GM18861 (cell line): Measurements from ENCODE around the gene GIPC2.
"Not testable (repeated sequence)": the region's sequence is repeated elsewhere in the genome, so short reads cannot be mapped to it uniquely, and the experiment has no call there.

Experiments
- ATAC-seq: cut with Tn5 transposase; IDR thresholded peaks from one replicate; pipeline ENCODE4 v1.9.1; 2021; ENCODE audit not compliant: unreplicated experiment

Gene GIPC2

DNA sequence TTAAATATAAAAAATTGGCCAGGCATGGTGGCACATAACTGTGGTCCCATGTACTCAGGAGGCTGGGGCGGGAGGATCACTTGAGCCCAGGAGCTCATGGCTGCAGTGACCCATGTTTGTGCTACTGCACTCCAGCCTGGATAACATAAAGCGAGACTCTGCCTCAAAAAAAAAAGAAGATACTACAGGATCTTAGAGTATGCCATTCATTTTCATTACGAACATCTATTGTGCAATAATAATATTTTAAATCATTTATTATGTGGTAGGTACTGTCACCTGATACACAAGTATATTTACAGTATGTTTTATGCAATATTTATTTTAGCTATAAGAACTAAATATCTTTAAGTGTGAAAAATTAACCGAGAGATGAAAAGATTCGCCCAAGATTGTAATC is 9.3 kb upstream of the GIPC2 start:
- ATAC-seq: no peak

DNA sequence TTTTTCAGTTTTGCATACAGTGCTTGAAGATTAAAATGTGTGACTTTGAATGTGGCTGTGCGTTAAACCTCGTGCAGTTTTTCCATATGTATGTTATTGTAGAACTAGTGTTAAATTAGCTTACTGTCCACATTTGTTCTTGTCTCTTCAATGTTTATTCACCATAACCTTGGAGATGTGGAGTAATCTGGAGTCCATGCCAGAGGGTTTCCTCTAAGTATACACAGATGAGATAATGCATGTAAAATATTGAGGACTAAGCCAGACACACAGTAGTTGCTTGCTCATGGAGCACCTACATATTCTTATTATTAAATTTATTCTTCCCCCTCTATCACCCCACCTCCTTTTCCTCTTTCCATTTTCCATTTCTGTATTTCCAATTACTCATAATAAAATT is 7.7 kb upstream of the GIPC2 start:
- no peak for ATAC-seq

DNA sequence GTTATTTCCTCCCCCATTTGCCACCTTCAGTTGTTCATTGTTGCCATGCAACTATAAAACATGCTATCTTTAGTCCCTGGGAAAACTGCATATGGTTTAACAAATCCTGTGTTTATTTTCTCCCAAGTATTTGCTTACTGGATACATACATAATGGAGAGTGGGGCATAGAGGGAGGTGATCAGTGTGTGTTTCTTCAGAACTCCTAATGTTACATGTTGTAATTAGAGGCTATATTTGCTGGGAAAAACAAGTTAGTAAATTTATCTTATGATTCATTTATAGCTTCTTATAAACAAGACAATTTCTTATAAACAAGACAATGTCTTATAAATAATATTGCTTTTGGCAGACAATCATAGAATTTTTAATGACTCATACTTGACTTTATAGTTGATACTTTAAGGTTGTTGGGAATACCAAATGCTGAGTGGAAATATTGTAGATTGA is 7.3 kb upstream of the GIPC2 start:
- no peak for ATAC-seq

DNA sequence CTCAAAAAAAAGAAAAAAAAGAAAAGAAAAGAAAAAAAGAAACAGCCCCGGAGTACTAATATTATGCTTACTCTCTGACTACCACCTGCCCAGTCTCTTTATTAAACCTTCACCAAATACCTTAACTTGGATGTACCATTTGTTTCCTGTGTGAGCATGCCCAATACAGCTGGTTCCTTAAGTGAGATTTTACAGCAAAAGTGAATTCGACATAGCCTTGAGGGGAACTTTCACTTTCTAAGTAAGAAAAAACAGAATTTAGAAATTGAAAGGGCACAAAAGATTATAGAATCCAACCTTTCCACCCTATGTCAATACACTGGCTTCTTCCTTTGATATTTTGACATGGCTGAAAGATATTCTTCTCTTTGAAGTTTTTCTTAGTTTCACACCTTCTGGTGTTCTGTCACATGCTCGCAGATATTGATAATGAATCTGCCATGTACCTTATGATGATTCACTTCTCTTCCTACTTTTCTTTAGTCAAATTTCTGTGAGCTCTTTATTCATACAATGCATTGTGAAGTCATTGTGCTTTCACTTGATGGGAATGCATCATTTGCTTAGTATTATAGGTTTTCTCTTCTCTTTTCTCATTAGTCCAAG is 5.2 kb upstream of the GIPC2 start:
- ATAC-seq: no peak

- ATAC-seq: no peak
Measured at GRCh38 chr1:78043436-78043835, 2.3 kb upstream of the GIPC2 start.

DNA sequence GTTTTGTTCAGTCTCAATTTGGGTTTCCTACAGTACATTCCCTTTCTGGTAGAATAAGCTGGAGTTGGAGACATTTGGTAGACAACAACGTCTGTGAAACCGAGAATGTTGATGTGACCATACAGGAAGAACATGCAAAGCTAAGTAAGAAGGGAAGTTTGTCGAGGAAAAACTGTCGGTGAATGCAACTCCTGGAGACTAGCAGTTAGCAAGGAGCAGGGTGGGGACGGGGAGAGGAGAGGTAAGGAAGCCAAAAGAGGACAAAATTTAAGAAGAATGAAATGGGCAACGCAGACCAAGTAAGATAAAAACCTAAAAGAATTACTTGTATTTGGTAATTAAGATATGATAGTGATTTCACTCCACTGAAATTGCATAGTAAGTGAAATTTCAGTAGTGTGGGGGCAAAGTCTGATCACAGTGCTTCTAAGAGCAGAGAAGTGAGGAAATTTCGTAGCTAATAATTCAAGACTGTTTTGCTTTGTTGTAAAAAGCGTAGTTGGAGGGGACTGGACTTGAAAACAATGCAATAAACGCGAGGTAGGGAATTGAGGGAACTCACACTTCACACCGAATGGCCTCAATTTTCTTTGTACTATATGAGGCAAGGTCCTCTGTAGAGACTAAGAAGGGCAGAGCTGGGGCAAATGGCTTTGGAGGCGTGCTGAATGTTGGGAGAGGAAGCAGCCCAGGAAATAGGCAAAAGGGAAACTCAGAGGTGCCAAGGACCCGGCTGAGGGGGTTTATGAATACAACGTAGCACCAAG is 787 bp upstream of the GIPC2 start:
- ATAC-seq: no peak

GRCh38 chr1:78045563-78045925 is 222 bp upstream of the GIPC2 start:
- no peak for ATAC-seq

GRCh38 chr1:78047106-78047505 is 1.3 kb downstream of the GIPC2 start:
- no peak for ATAC-seq

- ATAC-seq: no peak
Measured at GRCh38 chr1:78047631-78048030, 1.9 kb downstream of the GIPC2 start.

GRCh38 chr1:78048446-78048845 is 2.7 kb downstream of the GIPC2 start:
- ATAC-seq: no peak

- ATAC-seq: no peak
Measured at GRCh38 chr1:78049396-78049795, 3.6 kb downstream of the GIPC2 start.

GRCh38 chr1:78051005-78051404 is 5.2 kb downstream of the GIPC2 start:
- no peak for ATAC-seq

DNA sequence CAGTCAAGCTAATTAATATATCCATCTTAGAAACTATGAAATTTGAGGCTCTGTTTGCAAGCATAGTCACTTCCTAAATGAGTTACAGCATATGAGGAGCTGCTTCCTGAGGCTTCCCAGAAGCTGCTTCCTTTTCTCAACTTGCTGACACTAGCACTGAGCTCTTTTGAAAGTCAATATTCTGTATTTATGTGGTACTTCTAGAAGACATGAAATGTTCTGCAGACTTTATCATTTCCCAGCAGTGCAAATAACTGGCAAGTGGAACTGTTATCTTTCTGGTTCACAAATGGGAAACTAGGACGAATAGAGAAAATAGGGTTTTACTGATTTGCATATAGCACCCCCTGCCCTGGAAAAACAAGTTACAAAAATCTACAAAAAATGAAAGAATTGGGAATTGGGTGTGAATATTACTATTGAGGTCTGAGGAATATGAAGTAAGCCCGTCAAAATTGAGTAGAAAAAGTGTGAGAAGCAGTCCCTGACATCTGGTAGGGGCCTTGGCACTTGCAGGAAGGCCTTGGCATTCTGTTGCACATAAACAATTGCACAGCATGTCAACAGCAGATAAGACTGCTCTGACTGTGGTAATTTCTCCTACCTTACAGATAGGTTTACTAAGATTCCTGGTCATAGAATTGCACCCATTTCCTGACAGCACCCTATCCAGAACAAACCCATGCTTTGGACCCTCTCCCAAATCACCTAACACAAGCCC is 7.1 kb downstream of the GIPC2 start:
- no peak for ATAC-seq

DNA sequence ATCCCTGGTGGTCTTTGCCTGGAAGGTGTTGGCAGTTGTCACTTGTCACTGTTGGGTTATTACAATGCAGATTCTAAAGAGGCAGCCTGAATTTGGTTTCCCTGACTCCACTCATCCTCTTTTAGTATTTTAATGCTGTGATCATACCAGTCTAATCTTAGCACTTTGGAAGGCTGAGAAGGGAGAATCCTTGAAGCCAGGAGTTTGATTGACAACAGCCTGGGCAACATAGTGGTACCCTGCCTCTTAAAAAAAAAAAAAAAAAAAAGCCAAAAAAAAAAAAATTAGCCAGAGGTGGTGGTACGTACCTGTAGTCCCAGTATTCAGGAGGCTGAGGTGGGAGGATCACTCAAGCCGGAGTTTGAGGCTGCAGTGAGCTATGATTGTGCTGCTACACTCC is 7.7 kb downstream of the GIPC2 start:
- ATAC-seq: no peak

DNA sequence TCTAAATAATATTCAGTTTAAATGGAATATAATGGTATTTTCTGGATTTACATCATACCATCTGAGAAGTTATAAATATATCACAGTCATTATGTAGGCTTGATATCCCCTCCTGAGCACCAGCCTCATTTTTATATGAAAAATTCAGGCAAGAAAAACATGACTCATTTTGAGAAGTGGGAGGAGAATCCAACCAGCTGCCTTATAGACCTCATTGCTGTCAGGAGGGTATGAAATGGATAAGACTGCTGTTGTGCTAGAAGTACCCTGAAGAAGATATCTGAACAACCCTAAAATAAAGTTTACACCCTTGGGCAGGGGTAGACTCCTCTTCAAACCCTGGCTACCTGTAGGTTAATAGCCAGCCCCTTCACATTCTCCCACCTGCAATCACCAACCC is 8.8 kb downstream of the GIPC2 start:
- ATAC-seq: no peak

GRCh38 chr1:78054972-78055371 is 9.2 kb downstream of the GIPC2 start:
- no peak for ATAC-seq

DNA sequence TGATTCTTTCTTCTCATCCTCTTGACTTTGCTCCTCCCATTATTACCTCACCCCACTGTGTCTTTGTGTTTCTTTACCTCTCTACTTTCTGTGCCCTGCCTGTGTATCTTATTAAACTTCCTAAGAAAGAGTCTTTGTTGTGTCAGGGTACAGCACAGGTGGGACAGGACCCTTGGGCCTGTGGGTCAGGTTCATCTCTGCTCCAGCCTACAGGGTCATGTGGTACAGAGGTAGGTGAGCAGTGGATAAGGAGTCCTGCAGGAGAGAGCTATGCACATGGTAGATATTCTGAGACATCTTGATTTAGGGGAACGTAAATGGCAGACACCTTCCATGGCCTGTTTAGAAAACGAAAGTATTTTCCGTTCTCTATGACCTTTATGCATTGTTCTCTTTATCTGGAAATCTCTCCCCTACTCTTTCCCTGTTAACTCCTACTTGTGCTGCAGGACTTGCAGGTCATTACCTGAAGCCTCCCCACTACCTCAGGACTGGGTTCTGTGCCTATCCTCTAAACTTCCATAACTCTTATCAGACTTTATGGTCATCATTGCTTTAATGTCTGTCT is 9.9 kb downstream of the GIPC2 start:
- no peak for ATAC-seq

DNA sequence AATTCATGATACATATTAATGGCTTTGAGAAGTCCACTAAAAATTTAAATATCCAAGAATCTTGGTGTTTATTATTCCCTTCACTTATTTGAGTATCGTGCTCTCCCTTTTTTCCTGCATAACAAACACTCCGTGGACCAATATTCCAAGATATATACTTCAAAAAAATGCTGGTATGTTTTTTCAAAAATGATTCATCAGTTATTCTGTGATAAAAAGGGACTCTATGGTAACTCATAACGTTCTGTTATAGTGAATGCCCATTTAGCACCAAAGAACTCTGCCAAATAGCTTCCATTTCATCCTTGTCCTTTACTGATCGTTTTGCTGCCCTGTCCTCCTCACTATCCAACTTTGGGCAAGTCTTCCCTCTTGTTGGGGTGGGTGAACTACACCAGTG is 12.9 kb downstream of the GIPC2 start:
- ATAC-seq: no peak

DNA sequence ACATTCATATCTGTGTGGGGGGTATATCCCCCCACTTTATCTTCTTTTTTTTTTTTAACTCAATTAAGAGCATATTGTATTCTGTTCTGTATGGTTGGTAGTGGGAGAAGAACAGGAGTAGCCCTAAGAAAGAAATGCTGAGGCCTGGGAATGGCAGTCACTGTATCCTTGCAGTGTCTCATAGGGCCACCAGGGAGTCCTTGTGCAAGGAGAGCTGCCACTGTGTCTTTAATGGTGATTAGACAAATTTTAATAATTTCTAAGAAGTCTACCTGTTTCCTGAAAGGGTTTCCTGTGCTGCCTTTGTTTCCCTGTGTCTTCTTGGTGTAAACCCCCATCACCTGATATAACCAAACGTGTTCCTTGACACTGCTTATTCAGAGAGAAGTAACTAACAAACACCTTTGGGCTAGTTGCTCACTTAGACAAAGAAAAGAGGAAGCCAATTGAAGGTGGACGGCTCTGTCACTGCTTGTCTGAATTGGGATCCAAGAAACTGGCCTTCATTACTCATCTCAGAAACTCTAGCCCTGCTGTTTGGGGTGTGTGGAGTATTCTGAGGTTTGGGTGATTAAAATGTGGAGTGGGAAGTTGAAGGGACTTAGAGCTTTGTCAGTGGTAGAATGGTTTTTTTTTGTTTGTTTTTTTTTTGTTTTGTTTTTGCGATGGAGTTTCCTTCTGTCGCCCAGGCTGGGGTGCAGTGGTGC is 15.2 kb downstream of the GIPC2 start:
- ATAC-seq: peak; percentile 48

DNA sequence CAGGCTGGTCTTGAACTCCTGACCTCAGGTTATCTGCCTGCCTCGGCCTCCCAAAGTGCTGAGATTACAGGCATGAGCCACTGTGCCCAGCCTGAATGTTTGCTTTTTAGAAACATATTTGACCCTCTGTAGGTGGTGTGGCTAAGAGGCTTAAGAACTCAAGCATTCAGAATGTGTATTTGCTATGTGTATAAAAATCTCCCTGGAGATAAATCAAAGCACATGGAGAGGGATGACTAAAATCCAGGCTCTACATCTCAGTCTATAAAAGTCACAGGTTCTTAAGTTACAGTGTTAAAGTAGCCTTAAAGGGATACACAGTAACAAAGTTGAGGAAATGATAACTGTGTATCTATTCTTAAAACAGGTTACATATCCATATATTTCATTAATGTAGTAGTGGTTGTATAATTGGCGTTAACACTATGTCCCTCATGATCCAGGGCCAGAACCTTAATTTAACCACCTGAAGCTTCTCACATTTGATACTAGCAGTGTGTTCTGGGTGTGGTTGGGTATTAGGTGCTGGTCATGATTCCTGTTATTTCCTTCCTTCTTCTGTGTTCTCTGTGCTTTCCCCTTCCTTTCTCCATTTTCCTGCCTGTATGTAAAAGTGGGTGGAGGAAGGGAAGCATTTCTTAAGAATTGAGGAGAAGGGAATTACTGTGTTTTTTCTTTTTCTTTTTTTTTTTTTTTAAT is 16.2 kb downstream of the GIPC2 start:
- no peak for ATAC-seq

GRCh38 chr1:78064886-78065285 is 19.1 kb downstream of the GIPC2 start:
- ATAC-seq: not testable (repeated sequence)
